Esophagus mucosa (tissue), 1 donor: ENCODE measurements around the gene PDCD1. TPM values are rescaled to one million over a fixed set of nuclear protein-coding genes. Genes with fewer than 3 reads are reported as not detected.

ENCODE experiments used
- ATAC-seq: fragments of 200-7000 bp; cut with Tn5 transposase; one replicate; pipeline ENCODE4 v1.9.1; 2020
- total RNA-seq: library from RNA; stranded (reverse); gene quantifications from one replicate; pipeline ENCODE4 v1.2.4, GENCODE V29; 2023
- donor health status: DM: yes; HTN: yes; CAD: no.

The PDCD1 gene
- total RNA-seq, 1 donor from 2014 or later: 0.20 TPM

GRCh38 chr2:241865416-241865956 lies 6.8 kb upstream of the PDCD1 start:
- no peak for ATAC-seq

- ATAC-seq: no peak
Observed at GRCh38 chr2:241864850-241865213, 6.1 kb upstream of the PDCD1 start.

DNA sequence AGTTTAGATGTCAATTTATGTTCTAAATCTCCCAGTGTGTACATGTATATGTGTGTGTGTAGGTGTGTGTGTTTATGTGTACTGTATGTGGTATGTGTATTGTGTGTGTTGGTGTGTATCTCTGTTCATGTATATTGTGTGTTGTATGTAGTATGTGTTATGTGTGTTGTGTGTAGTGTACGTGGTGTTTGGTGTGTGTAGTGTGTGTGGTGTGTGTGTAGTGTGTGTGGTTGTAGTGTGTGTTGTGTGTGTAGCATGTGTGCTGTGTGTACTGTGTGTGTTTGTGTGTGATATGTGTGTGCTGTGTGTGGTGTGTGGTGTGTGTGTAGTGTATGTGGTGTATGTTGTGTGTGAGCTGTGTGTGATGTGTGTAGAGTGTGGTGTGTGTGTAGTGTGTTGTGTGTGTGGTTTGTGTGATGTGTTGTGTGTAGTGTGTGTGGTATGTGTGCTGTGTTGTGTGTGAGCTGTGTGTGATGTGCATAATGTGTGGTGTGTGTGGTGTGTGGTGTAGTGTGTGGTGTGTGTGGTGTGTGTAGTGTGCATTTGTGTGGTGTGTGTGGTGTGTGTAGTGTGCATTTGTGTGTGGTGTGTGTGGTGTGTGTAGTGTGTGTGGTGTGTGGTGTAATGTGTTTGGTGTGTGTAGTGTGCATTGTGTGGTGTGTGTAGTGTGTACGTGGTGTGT lies 5.6 kb upstream of the PDCD1 start:
- ATAC-seq: no peak

DNA sequence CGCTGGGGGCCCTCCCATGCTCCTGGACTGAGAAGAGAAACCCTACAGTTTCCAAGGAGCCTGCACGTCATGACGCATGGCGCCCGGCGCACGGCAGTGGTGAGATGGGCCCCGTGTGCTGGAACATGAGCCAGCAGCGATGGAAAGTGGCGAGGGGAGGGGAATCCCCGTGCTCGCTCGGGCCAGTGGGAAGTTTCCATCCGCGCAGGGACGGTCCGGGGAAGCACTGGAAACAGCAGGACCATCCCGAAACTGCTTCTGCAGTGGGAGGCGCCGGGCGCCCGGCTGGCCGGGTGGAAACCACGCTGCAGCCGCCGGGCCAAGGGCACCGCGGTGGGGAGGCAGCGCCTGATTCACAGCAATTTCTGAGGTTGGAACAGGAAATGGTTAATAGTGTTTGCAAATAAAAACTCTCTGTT lies 4.9 kb upstream of the PDCD1 start:
- no peak for ATAC-seq

DNA sequence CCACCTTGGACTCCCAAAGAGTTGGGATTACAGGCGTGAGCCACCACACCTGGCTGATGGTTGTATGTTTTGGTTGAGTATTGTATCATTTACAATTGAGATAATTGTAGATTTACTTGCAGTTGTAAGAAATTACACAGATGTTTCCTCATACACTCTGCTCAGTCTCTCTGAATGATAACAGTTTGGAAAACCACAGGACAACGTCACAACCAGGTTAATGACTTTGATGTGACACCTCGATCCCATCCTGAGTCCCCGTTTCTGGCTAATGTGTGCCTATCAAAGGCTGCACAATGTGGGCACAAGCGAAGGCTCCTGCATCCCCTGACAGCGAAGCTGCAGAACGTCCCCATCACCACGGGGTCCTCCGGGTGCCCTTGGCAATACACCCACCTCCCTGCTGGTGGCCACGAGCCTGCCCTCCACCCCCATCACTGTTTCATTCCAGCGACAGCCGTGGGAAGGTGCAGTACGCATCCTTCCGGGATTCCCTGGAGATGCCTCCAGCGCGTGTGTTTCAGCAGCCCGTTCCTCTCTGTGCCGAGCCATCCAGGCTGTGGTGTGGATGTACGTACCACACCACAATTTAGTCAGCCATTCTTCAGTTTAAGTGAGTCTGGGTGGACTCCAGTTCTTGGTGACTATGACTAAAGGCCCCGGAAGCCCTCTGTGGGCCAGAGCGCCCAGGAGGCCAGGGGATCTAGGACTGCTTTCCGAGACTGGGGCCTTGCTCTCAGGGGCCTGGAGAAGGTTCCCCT lies 4.3 kb upstream of the PDCD1 start:
- no peak for ATAC-seq

DNA sequence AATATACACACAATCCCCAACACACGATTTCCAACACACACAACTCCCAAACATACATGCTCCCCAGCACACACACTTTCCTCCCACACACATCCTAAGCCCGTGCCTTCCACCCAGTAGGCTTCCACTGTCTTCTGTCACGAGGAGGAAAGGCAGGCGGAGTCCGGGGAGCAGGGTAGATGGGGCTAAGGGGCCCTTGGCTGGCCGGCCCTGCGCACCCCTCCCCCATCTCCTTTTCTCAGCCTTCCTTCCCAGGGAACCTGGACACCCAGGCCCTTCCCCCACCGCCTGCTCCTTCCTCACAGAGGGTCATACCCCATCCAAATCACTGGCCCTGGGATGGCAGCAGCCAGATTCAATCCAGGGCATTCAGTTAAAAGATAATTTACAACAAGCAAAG lies 3.4 kb upstream of the PDCD1 start:
- ATAC-seq: no peak

DNA sequence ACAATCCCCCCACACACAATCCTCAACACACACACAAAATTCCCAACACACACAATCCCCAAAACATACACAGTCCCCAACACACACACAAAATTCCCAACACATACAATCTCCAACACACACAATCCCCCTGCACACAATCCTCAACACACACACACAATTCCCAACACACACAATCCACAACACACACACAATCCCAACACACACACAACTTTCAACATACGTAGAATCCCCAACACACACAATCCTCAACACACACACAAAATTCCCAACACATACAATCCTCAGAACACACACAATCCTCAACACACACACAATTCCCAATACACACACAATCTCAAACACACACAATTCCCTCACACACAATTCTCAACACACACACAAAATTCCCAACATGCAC lies 2.6 kb upstream of the PDCD1 start:
- ATAC-seq: no peak

DNA sequence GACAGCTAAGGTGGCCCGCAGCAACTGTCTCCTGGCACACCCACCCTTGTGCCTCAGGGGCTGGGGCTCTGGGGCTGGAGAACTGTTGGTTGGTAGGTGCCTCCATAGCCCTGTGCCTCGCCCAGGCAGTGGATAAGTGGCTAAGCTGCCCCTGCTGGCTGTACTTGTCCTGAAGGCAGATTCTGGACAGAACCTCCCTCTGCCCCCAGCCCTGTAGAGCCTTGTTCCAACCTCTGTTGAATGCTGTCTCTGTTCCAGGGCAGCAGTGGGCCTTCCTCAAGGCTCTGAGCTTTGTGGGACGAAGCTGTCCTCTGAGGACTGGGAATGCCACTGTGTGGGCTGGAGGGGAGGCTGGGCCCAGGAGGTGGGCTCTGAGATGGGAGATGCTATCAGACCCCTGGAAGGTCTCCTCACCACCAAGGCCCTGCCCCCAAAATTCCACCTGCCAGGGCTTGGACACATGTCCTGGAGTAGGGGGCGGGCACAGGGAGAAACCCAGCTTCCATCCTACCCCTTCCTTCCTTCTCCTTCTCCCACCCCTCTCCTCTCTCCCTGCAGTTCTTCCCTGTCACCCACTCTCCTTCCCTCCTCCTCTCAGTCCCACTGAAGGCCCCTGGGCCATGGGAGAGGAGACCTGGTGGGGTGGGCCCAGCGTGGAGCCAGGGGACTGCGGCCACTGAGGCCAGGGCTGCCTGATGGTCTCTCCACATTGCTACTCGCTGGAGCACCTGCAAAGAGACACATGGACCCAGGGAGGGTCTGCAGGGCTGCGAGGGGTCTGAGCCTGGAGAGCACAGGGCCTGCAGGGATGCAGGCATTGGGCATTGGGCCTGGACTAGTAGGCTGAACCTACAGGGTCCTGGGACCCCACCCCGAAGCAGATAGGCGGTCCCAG lies 1.7 kb upstream of the PDCD1 start:
- no peak for ATAC-seq

DNA sequence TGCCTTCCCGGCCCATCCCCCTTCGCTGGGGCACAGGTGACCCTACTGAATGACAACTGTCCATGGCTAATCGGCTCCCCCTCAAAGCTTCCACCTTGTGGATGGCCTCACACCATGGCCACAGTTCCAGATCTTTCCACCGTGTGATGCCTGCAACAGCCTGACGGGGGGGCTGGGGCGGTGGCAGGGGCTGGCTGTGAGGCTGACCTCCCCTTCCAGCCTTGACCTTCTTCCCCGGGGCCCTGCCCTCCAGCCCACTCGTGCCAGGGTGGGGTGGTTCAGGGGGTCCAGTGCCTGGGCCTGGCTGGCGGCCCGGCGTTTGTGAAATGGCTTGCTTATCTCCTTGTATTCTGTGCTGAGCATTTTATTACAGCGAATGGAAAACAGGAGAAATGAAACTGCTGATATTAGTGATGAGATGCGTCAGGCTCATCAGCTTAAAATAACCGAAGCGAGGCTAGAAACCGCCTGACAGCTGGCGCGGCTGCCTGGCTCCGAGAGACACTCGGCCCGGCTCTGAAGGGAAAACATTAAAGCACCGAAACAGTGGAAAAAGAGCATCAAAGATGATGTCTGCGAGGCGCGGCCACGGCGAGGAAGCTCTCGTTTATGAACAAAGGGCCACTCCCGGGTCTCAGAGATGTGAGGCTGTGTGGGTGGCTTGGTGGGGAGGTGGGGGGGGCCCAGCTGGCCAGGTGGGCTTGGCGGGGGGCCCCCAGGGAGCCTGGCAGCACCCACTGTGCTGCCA lies 916 bp upstream of the PDCD1 start:
- ATAC-seq: no peak

- ATAC-seq: peak; percentile 5
Observed at GRCh38 chr2:241859017-241859435, 332 bp upstream of the PDCD1 start.

- no peak for ATAC-seq
Observed at GRCh38 chr2:241857572-241858121, 1.0 kb downstream of the PDCD1 start.

- no peak for ATAC-seq
Observed at GRCh38 chr2:241857041-241857541, 1.6 kb downstream of the PDCD1 start.

GRCh38 chr2:241855888-241856422 lies 2.7 kb downstream of the PDCD1 start:
- ATAC-seq: no peak

DNA sequence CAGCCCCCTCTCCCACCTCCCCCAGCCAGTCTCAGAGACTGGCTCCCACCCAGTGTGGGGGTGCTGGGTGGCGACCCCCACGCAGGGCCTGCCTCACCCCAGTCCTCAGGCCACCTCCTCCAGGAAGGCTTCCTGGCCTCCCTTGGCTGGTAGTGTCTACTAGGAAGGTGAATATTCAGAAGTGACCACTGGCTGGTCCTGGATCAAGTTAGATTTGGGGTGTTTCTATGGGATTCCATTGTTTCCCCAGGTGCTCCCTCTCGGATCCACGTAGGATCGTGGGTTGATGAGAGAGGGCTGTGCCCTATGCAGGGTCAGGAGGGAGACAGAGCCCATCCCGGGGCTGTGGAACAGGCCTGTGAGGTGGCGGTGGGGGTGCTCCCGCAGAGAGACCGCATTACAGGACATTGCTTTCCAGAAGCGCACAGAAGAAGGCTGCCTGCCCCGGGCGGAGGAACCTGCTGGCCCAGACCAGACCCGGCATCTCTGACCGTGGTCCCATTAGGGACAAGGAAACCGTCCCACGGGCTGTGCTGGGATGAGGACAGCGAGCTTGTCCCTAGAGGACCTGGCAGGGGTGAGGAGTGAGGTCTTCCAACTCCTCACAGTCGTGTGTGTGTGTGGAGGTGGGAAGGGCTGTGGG lies 3.3 kb downstream of the PDCD1 start:
- no peak for ATAC-seq

- no peak for ATAC-seq
Observed at GRCh38 chr2:241854342-241855244, 4.1 kb downstream of the PDCD1 start.

DNA sequence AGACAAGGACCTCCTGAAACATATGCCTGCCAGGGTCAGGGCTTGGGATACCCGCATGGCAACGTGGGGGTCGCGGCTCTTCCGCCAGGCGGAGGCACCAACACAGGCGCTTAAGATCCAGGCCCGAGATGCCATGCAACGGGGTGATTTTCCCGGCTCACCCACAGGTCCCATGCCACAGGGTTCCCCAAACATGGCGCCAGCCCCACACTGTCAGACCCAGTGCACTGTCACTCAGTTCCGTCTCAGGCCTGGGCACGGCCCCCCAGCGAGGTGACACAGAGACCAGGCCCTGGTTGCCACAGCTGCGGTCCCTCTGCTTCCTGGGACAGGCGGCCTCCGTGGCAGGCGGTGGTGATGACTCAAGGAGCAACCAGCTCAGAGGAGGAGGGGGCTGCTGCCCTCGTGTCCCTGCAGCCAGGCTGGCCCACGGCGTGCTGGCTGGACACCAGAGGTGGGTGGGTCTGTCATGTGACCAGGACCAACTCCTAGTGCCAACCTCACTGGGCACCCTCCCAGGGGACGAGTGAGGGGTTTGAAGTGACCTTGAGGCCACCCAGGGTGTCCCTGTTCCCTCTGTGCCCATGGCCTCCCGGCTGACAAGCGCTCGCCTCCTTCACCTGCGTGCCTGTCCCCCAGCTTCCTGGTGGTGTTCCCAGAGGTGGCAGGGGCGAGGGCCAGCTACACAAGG lies 4.9 kb downstream of the PDCD1 start:
- ATAC-seq: no peak

GRCh38 chr2:241852981-241853631 lies 5.6 kb downstream of the PDCD1 start:
- ATAC-seq: no peak

- no peak for ATAC-seq
Observed at GRCh38 chr2:241852116-241852980, 6.3 kb downstream of the PDCD1 start.
